ENCODE data around the gene TMEM132C.

Gene TMEM132C

GRCh38 chr12:128276471-128276870 lies 9.5 kb downstream of the TMEM132C start:
- TF ChIP-seq, protein P1, sequence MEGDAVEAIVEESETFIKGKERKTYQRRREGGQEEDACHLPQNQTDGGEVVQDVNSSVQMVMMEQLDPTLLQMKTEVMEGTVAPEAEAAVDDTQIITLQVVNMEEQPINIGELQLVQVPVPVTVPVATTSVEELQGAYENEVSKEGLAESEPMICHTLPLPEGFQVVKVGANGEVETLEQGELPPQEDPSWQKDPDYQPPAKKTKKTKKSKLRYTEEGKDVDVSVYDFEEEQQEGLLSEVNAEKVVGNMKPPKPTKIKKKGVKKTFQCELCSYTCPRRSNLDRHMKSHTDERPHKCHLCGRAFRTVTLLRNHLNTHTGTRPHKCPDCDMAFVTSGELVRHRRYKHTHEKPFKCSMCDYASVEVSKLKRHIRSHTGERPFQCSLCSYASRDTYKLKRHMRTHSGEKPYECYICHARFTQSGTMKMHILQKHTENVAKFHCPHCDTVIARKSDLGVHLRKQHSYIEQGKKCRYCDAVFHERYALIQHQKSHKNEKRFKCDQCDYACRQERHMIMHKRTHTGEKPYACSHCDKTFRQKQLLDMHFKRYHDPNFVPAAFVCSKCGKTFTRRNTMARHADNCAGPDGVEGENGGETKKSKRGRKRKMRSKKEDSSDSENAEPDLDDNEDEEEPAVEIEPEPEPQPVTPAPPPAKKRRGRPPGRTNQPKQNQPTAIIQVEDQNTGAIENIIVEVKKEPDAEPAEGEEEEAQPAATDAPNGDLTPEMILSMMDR (IDR thresholded peaks at IDR 0.05; ENCODE audit: low read depth, low read length, missing control alignments): no peak

GRCh38 chr12:128286970-128287369 lies 20.0 kb downstream of the TMEM132C start:
- DNase-seq (ENCODE audit: extremely low read depth, low read depth): no peak
- TF ChIP-seq, protein P1 (IDR thresholded peaks at IDR 0.05; ENCODE audit: low read depth, low read length, missing control alignments): no peak
- H3K4me3 ChIP-seq (replicated peaks; ENCODE audit: low read depth, low read length): no peak overlapping the region

More at GRCh38 chr12:128276471-128276870, 9.5 kb downstream of the TMEM132C start:
- no peak for DNase-seq (ENCODE audit: extremely low read depth, low read depth)
- no peak overlapping the region for H3K4me3 ChIP-seq (replicated peaks; ENCODE audit: low read depth, low read length)

- DNase-seq (ENCODE audit: extremely low read depth, low read depth): no peak
- H3K4me3 ChIP-seq (replicated peaks; ENCODE audit: low read depth, low read length): no peak overlapping the region
- TF ChIP-seq, protein P1 (IDR thresholded peaks at IDR 0.05; ENCODE audit: low read depth, low read length, missing control alignments): no peak
Measured at GRCh38 chr12:128288357-128288756, 21.4 kb downstream of the TMEM132C start.

GRCh38 chr12:128288896-128289295 lies 21.9 kb downstream of the TMEM132C start:
- TF ChIP-seq, protein P1 (IDR thresholded peaks at IDR 0.05; ENCODE audit: low read depth, low read length, missing control alignments): no peak

GRCh38 chr12:128290938-128291337 lies 24.0 kb downstream of the TMEM132C start:
- TF ChIP-seq, protein P1 (IDR thresholded peaks at IDR 0.05; ENCODE audit: low read depth, low read length, missing control alignments): no peak
- no peak for DNase-seq (ENCODE audit: extremely low read depth, low read depth)
- H3K4me3 ChIP-seq (replicated peaks; ENCODE audit: low read depth, low read length): no peak overlapping the region

More at GRCh38 chr12:128288896-128289295, 21.9 kb downstream of the TMEM132C start:
- no peak for DNase-seq (ENCODE audit: extremely low read depth, low read depth)
- H3K4me3 ChIP-seq (replicated peaks; ENCODE audit: low read depth, low read length): no peak overlapping the region

- H3K4me3 ChIP-seq (replicated peaks; ENCODE audit: low read depth, low read length): no peak overlapping the region
- DNase-seq (ENCODE audit: extremely low read depth, low read depth): no peak
- TF ChIP-seq, protein P1 (IDR thresholded peaks at IDR 0.05; ENCODE audit: low read depth, low read length, missing control alignments): no peak
Measured at GRCh38 chr12:128298091-128298748, 31.2 kb downstream of the TMEM132C start.

All from HFF-Myc (cell line).